Measurements from ENCODE around the gene TMEM161B.
"Not testable (repeated sequence)": the region's sequence is repeated elsewhere in the genome, so short reads cannot be mapped to it uniquely, and the experiment has no call there.

Gene TMEM161B

GRCh38 chr5:88177486-88177885, 91.2 kb downstream of the TMEM161B start:
- DNase-seq = not testable (repeated sequence)

- no peak for DNase-seq
These were observed 95.5 kb downstream of the TMEM161B start for GRCh38 chr5:88172847-88173758.

DNA sequence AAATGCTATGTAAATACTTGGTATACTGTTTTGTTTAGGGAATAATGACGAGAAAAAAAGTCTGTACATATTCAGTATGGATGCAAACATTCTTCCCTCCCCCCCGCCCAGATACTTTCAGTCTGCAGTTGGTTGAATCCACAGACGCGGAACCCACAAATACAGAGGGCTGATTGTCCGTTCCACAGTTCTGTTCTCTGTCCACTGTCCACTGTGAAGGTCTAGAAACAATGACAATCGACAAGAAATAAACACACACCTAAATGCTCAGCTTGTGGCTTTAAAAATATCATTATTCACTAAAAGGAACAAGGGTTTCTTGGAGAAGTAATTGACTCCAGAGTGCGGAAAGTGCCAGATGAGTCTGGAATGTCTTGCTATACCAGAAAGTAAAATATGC, 109.1 kb downstream of the TMEM161B start:
- DNase-seq = no peak

- no peak for DNase-seq
These were observed 110.6 kb downstream of the TMEM161B start for GRCh38 chr5:88158056-88158455.

- DNase-seq = no peak
These were observed 113.8 kb downstream of the TMEM161B start for GRCh38 chr5:88154891-88155290.

- DNase-seq = no peak
These were observed 117.9 kb downstream of the TMEM161B start for GRCh38 chr5:88150747-88151146.

DNA sequence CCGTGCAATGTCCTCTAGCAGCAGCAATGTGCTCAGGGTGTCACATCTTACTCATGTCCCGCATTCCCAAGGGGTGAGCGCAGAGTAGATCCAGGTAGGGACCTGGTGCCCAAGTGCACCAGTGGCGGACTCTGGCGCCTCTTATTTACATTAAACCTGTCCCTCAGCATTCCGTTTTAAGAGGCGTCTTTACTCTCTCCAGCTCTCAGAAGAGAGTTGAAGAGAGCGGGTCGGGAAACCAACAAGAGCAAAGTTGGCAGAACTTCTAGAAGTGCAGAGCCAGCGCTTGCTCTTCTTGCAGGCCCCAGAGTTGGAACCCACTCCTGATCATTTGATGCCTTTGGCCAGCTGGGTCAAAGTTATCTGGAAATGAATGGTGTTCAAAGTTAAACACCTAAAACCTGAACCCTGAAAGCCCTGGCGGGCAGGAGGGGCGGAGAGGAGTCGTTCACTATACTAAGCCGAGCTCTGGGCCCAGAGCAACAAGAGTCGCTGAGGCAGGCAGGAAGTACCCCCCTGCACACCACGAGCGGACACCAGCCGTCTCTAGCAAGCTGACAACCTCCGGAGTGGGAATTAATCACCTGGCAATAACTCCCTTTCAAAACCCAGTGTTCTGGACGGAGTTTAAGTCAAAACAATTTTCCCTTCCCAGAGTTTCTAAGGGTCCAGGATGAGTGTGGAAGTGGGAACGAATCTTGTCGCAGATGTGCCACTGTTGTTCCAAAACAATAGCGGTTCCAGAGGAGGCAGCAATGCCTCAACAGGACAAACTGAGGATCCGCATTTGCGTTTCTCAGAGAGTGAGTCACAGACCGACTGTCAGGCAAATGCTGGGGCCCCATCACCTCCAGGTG, 122.8 kb downstream of the TMEM161B start:
- no peak for DNase-seq

GRCh38 chr5:88145221-88145610, 123.4 kb downstream of the TMEM161B start:
- no peak for DNase-seq
